ENCODE data around the gene AHCYL2. TPM values are rescaled to one million over a fixed set of nuclear protein-coding genes. Genes with fewer than 3 reads are reported as not detected.

The AHCYL2 gene
- polyA plus RNA-seq, 3 donors: 10.7 to 14.6 (median 12.1) TPM

- H3K27ac Mint-ChIP-seq: no peak overlapping the region
- Histone ChIP-seq H3K4me2 (replicated peaks; ENCODE audit: extremely low read depth, low read length, poor library complexity, severe bottlenecking) (no peak overlapping the region), H3K27ac (ENCODE audit: low read depth in 1 of 2, low read length in 2 of 2) (no peak overlapping the region), H3K4me3 (replicated peaks in 1 of 3; ENCODE audit: low read depth in 2 of 3, low read length in 3 of 3) (no peak overlapping the region), H3K36me3 (replicated peaks in 1 of 2; ENCODE audit: control insufficient read depth in 1 of 2, insufficient read depth in 2 of 2, low read length in 2 of 2) (no peaks in the 10 kb centered on the region), H3K27me3 (ENCODE audit: control insufficient read depth in 2 of 2, insufficient read depth in 2 of 2, low read length in 2 of 2) (no peaks in the 10 kb centered on the region), H3K9me3 (replicated peaks in 1 of 2; ENCODE audit: control insufficient read depth in 1 of 2, insufficient read depth in 1 of 2, low read length in 2 of 2) (no peaks in the 10 kb centered on the region), H4K20me1 (ENCODE audit: insufficient read depth, low read length) (no peaks in the 10 kb centered on the region), H2AFZ (ENCODE audit: insufficient read depth, low read depth, low read length, poor library complexity, severe bottlenecking) (no peak overlapping the region), H3K4me1 (ENCODE audit: control insufficient read depth in 1 of 2, insufficient read depth in 2 of 2, low read length in 2 of 2) (no peaks in the 10 kb centered on the region), H3K79me2 (ENCODE audit: insufficient read depth, low read length) (no peaks in the 10 kb centered on the region), H3K9ac (ENCODE audit: insufficient read depth, low read length, poor library complexity, severe bottlenecking) (no peak overlapping the region)
- H3K36me3 Mint-ChIP-seq: peaks cover 6 to 17% of the 10 kb centered on the region in 2 donors
- TF ChIP-seq CTCF (IDR thresholded peaks at IDR 0.05): no peak
- H3K27me3 Mint-ChIP-seq (ENCODE audit: low read depth in 3 of 3): peaks cover 0 to 2% (median 0%) of the 10 kb centered on the region in 3 donors
- no CpG with 5 or more reads among the region's 1 CpG for whole genome bisulfite sequencing (ENCODE audit: insufficient coverage)
- DNase-seq: no peak
- intact Hi-C loops (cut with micrococcal nuclease): no loop called here
- H3K9me3 Mint-ChIP-seq: no peaks in the 10 kb centered on the region
- H3K4me1 Mint-ChIP-seq: peaks cover 9% of the 10 kb centered on the region
- no peak overlapping the region for H3K4me3 Mint-ChIP-seq
Observed at GRCh38 chr7:129341212-129341611, 116.4 kb downstream of the AHCYL2 start.

GRCh38 chr7:129341816-129342806 lies 117.3 kb downstream of the AHCYL2 start:
- intact Hi-C loops (cut with micrococcal nuclease): no loop called here
- Histone ChIP-seq H3K4me2 (replicated peaks; ENCODE audit: extremely low read depth, low read length, poor library complexity, severe bottlenecking) (no peak overlapping the region), H3K79me2 (ENCODE audit: insufficient read depth, low read length) (no peaks in the 10 kb centered on the region), H2AFZ (ENCODE audit: insufficient read depth, low read depth, low read length, poor library complexity, severe bottlenecking) (no peak overlapping the region), H3K4me1 (ENCODE audit: control insufficient read depth in 1 of 2, insufficient read depth in 2 of 2, low read length in 2 of 2) (no peaks in the 10 kb centered on the region), H3K36me3 (replicated peaks in 1 of 2; ENCODE audit: control insufficient read depth in 1 of 2, insufficient read depth in 2 of 2, low read length in 2 of 2) (no peaks in the 10 kb centered on the region), H3K27me3 (ENCODE audit: control insufficient read depth in 2 of 2, insufficient read depth in 2 of 2, low read length in 2 of 2) (no peaks in the 10 kb centered on the region), H3K9me3 (replicated peaks in 1 of 2; ENCODE audit: control insufficient read depth in 1 of 2, insufficient read depth in 1 of 2, low read length in 2 of 2) (no peaks in the 10 kb centered on the region), H3K9ac (ENCODE audit: insufficient read depth, low read length, poor library complexity, severe bottlenecking) (no peak overlapping the region), H4K20me1 (ENCODE audit: insufficient read depth, low read length) (no peaks in the 10 kb centered on the region), H3K27ac (ENCODE audit: low read depth in 1 of 2, low read length in 2 of 2) (no peak overlapping the region), H3K4me3 (replicated peaks in 1 of 3; ENCODE audit: low read depth in 2 of 3, low read length in 3 of 3) (no peak overlapping the region)
- H3K9me3 Mint-ChIP-seq: no peaks in the 10 kb centered on the region
- DNase-seq: no peak
- H3K4me1 Mint-ChIP-seq: peaks cover 9% of the 10 kb centered on the region
- no CpG with 5 or more reads among the region's 3 CpGs for WGBS (ENCODE audit: insufficient coverage)
- H3K27me3 Mint-ChIP-seq (ENCODE audit: low read depth in 3 of 3): peaks cover 0 to 2% (median 0%) of the 10 kb centered on the region in 3 donors
- H3K36me3 Mint-ChIP-seq: peaks cover 9 to 17% of the 10 kb centered on the region in 2 donors
- no peak overlapping the region for H3K27ac Mint-ChIP-seq
- no peak for TF ChIP-seq CTCF (IDR thresholded peaks at IDR 0.05)
- H3K4me3 Mint-ChIP-seq: no peak overlapping the region
